ENCODE results near the gene TSC2.

- TF ChIP-seq CTCF (IDR thresholded peaks at IDR 0.05) = no peak
- TF ChIP-seq POLR2AphosphoS5 (IDR thresholded peaks at IDR 0.05) = no peak
These were observed 17.7 kb upstream of the TSC2 start for GRCh38 chr16:2030036-2030435.

Measured in upper lobe of left lung (tissue), 4 donors.